HG03342 (cell line): ENCODE results near the gene FANCD2OS.
A peak's percentile ranks its signal among the peaks of the same experiment; 100 is the strongest.
"Not testable (repeated sequence)": the region's sequence is repeated elsewhere in the genome, so short reads cannot be mapped to it uniquely, and the experiment has no call there.

Experiments used
- ATAC-seq: cut with Tn5 transposase; IDR thresholded peaks from one replicate; pipeline ENCODE4 v1.9.1; 2021; ENCODE audit warnings: mild to moderate bottlenecking, moderate library complexity; ENCODE audit not compliant: unreplicated experiment

Gene FANCD2OS, protein sequence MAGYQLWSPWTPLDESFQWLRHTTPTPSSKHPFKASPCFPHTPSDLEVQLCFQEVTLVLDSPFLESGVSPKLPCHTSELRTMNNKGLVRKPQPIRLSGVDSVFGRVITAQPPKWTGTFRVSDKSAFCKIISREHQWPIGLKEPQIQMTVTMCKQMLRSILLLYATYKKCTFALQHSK

DNA sequence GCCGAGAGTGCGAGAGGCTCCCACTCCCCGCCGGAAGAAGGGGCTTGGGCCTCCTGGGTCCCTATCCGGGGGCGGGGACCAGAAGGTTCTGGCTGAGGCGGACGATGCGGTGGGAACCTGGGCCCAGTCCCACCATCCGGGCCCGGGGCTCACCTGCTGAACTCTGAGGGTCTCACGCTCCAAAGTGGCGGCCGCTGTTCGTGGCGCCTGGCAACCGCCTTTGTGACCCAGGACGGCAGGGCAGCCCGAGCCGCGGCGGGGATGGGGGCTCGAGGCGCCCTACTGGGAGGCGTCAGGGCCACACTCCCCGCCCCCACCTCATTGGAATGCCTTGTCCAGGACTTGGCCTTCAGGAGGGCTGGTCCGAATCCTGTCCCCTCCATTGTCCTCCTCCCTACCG, at the start of gene FANCD2OS:
Gene FANCD2OS, minus strand, starts transcription at position 165 of the 400 bp plus-strand sequence. CDS start 3,481 bp downstream, outside the sequence.
- ATAC-seq, result no peak

DNA sequence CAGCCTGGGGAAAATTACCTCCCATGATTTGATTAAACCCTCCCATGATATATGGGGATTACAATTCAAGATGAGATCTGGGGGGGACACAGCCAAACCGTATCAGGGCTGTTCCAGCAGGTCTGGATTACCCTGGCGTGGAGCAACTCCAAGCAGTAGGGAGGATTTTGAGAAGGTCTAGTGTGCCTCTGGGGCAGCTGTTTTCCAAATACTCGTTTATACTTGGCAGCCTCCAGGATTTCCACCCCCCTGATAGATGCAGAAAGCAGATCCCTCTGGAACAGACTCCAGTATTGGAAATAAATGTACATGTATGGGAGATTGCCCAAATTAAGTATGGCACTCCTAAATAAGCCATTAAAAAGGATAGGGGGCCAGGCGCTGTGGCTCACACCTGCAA, 49.0 kb upstream of the FANCD2OS start:
- no peak for ATAC-seq

DNA sequence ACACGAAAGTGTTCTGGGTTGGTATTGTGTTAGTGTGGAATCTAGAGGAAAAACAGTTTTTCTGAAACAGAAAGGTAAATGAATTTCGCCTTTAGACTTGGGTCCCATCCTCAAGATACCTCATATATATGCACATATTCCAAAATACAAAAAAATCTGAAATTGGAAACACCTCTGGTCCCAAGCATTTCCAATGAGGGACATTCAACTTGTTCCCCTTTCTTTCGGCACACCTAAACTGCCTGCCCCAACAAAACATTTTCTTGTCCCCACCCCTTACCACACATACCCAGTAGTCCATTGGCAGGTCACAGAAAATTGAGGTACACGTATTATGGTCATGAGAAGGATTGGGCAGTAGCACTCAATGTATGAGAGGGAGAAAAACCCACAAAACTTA, 47.6 kb upstream of the FANCD2OS start:
- ATAC-seq, result no peak

DNA sequence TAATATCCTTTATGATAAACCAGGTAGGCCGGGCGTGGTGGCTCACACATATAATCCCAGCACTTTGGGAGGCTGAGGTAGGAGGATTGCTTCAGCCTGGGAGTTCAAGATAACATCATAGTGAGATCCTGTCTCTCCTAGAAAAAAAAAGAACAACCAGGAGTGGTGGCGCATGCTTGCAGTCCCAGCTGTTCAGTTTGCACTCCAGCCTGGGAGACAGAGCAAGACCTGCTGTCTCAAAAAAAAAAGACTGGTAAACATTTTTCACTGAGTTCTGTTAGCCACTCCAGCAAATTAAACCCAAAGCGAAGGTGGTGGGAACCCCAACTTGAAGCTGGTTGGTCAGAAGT, 47.0 kb upstream of the FANCD2OS start:
- ATAC-seq, result no peak

DNA sequence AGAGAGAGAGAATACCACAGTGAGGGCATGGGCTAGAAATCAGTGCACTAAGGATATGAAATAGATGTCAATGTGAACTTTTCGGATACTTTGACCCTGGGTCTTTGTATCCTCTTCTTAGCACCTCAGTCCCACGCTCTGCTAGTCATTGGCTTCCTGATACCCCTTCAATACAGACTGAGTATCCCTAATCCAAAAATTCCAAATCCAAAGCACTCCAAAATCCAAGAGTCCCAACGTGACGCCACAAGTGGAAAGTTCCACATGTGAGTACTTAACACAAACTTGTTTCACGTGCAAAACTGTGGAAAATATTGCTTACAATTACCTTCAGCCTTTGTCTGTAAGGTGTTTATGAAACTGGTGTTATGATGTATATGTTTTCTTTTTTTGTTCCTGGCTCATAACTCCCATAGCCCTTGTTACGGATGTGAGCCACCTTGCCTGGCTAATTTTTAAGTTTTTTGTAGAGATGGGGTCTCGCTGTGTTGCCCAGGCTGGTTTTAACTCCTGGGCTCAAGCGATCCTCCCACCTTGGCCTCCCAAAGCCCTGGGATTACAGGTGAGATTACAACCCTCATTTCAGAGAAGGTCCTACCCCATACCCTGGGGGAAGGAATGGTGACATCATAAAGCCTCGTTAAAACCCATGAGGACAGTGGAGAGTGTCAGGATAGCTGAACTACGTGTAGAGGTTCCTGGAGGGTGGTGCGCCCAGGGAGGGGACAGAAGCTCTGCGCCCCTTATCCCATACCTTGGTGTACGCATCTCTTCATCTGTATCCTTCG, 46.5 kb upstream of the FANCD2OS start:
- no peak for ATAC-seq

DNA sequence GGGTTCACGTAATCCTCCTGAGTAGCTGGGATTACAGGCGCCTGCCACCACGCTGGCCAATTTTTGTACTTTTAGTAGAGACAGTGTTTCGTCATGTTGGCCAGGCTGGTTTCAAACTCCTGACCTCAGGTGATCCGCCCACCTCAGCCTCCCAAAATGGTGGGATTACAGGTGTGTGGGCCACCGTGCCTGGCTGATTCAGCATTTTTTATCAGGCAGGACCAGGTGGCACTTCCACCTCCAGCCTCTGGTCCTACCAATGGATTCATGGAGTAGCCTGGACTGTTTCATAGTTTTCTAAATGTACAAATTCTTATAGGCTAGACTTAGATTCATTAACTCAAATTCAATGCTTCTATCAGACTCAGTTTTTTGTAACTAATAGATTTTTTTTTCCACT, 42.9 kb upstream of the FANCD2OS start:
- ATAC-seq, result no peak

DNA sequence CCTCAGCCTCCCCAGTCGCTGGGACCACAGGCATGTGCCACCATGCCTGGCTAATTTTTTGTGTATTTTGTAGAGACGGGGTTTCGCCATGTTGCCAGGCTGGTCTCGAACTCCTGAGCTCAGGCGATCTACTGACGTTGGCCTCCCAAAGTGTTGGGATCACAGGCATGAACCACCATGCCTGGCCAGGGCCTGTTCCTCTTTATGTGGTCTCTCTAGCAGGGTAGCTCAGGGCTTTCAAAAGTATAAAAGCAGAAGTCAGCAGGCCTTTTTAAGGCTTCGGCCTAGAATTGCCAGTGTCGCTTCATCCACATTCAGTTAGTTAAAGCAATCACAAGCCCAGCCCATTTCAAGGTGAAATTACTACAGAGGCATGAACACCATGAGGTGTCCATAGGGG, 41.2 kb upstream of the FANCD2OS start:
- no peak for ATAC-seq

DNA sequence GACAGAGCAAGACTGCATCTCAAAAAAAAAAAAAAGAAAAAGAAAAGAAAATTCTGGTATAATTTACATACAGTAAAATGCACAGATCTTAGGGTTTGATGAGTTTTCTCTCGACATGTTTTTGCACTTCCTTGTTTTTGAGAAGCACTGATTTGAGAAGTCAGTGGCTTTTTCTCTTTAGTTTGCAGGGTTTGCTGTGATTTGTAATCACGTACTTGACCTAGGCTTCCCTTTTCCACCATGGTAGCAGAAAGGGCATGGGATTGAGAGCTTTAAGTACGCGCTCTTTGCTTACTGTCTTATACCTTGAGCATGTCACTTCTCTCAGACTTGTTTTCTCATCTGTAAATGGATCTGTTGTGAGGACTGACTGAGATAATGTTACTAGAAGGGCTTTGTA, 37.6 kb upstream of the FANCD2OS start:
- no peak for ATAC-seq

DNA sequence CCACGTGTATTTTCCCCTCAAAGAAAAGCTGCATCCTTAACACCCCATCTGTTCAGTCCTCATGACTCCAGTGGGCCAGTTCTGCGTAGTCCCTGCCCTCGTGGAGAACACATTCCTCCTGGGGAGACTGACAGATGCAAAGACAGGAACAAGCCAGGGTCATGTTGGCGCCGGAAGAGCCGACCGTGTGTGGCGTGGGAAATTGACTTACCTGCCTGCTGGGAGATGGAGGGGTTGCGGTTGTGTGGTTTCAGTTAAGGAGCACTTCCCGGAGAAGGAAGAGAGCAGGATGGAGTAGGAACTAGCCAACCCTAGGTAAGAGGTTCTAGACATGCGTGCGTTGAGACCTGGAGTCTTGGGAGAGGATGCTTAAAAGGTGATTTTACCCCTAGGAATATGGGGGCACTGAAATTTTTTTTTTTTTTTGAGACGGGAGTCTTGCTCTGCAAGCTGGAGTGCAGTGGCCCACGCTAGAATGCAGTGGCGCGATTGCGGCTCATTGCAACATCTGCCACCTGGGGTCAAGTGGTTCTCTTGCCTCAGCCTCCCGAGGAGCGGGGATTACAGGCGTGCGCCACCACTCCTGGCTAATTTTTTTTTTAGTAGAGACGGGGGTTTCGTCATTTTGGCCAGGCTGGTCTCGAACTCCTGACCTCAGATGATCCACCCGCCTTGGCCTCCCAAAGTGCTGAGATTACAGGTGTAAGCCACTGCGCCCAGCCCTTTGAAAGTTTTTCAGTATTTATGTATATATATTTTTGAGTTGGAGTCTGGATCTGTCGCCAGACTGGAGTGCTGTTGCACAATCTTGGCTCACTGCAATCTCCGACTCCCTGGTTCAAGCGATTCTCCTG, 34.9 kb upstream of the FANCD2OS start:
- no peak for ATAC-seq

DNA sequence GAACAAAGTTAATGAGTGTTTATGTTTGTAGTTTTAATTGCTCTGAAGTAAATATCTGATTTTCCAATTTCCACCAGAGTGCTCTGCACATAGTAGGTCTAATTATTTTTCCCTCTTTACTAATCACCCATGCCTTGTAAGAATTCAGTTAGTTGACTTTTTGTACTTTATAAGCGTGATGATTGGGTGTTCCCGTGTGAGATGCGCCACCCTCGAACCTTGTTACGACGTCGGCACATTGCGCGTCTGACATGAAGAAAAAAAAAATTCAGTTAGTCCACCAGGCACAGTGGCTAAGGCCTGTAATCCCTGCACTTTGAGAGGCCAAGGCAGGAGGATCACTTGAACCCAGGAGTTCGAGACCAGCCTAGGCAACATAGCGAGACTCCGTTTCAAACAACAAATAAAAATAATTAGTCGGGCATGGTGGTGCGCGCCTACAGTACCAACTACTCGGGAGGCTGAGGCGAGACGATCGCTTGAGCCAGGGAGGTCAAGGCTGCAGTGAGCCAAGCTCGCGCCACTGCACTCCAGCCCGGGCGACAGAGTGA, 33.0 kb upstream of the FANCD2OS start:
- no peak for ATAC-seq

DNA sequence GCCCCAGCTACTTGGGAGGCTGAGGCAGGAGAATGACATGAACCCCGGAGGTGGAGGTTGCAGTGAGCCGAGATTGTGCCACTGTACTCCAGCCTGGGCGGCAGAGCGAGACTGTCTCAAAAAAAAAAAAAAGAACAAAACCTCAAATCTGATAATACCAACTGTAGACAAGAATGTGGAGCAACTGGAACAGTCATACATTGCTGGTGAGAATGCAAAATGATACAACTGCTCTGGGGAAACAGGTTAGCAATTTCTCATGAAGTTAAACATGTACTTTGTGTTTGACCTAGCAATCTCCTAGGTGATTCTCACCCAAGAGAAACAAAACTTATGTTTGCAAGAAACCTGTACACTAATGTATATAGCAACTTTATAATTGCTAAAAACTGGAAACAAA, 29.1 kb upstream of the FANCD2OS start:
- ATAC-seq, result no peak

DNA sequence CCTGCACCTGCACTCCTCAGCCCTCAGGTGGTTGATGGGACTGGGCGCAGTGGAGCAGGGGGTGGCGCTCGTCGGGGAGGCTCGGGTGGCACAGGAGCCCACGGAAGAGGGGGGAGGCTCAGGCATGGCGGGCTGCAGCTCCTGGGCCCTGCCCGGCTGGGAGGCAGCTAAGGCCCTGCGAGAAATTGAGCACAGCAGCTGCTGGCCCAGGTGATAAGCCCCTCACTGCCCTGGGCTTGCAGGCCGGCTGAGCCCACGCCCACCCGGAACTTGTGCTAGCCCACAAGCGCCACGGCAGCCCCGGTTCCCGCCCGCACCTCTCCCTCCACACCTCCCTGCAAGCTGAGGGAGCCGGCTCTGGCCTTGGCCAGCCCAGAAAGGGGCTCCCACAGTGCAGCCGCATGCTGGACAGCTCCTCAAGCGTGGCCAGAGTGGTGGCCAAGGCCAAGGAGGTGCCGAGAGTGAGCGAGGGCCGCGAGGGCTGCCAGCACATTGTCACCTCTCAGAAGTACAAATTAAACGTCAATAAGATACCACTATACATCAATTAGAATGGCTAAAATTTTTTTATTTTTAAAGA, 28.5 kb upstream of the FANCD2OS start:
- no peak for ATAC-seq

DNA sequence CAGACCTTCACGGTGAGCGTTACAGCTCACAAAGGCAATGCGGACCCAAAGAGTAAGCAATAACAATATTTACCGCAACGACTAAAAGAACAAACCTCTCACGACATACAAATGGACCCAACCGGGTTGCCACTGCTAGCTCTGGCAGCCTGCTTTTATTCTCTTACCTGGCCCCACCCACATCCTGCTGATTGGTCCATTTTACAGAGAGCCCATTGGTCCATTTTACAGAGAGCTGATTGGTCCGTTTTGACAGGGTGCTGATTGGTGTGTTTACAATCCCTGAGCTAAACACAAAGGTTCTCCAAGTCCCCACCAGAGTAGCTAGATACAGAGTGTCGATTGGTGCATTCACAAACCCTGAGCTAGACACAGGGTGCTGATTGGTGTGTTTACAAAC, 27.8 kb upstream of the FANCD2OS start:
- ATAC-seq, result not testable (repeated sequence)

DNA sequence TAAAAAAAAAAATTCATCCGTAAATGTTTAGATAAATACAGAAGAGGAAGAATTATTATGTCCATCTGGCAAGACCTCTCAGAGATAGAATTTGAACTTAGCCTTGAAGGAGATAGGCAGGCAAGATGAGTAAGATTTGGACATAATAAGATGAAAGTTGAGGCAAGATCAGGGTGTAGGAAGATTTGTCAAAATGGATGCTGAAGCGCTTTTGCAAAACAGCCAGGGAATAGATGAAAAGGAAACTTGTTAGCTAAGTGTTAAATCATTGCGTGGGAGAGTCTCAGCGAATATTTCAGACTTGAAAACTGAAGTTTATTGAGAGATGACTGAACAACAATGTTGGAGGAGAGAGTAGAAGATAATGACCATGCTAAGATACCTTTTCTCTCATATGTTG, 14.7 kb upstream of the FANCD2OS start:
- ATAC-seq, result no peak

DNA sequence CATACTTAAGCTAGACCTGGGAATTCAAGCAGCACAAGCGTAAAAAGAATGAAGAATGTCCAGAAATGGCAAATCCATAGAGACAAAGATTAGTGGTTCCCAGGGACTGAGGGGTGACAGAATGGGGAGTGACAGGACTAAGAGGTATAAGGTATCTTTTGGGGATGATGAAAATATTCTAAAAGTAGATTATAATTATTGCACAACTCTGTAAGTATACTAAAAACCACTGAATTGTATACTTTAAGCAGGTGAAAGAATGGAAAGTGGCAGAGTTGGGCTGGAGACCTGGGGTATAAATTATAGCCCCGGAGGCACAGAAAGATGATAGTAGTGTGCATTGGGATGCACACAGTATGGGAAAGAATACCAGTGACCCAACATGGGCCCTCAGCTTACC, 13.0 kb upstream of the FANCD2OS start:
- no peak for ATAC-seq

DNA sequence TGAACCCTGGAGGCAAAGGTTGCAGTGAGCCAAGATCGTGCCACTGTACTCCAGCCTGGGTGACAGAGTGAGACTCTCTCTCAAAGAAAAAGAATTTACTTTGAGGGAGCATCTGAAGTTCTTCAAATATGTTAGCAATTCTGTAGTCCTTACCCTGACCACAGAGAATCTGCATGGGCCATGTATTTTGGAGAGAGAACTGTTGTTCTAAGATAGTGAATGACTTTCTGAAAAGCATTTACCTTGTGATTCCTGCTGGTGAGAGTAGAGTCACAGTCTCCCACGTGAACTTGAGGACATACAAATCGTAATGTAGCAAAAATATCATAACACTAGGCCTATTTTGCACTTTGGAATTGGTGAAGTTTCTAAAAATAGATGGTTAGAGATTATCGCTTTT, 11.3 kb upstream of the FANCD2OS start:
- ATAC-seq, result no peak

DNA sequence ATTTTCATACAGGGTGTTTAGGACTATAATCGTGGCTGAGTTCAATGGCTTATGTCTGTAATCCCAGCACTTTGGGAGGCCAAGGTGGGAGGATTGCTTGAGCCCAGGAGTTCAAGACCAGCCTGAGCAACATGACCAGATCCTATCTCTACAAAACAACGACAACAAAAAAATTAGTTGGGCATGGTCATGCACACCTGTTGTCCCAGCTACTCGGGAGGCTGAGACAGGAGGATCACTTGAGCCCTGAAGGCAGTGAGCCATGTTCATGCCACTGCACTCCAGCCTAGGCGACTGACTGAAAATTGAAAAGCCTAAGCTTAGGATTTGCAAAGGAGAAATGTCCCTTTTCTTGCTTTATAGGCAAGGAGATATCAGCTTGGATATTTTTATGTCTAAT, 8.9 kb upstream of the FANCD2OS start:
- no peak for ATAC-seq

DNA sequence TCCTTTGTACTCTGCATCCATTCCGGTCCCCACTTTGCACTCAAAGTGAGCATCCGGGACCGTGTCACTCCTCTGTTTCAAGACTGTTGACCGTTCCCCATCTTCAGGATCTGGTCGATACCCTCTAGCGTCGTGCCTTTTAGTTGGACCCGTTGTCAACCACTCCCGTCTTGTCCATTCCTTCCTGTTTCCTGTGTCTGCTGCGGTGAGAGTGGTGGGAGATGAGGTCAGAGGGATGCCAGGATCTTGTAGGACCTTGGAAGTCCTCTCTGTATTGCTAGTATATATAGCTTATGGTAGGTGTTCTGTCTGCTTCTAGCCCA, 8.0 kb upstream of the FANCD2OS start:
- peak; percentile 27 for ATAC-seq

DNA sequence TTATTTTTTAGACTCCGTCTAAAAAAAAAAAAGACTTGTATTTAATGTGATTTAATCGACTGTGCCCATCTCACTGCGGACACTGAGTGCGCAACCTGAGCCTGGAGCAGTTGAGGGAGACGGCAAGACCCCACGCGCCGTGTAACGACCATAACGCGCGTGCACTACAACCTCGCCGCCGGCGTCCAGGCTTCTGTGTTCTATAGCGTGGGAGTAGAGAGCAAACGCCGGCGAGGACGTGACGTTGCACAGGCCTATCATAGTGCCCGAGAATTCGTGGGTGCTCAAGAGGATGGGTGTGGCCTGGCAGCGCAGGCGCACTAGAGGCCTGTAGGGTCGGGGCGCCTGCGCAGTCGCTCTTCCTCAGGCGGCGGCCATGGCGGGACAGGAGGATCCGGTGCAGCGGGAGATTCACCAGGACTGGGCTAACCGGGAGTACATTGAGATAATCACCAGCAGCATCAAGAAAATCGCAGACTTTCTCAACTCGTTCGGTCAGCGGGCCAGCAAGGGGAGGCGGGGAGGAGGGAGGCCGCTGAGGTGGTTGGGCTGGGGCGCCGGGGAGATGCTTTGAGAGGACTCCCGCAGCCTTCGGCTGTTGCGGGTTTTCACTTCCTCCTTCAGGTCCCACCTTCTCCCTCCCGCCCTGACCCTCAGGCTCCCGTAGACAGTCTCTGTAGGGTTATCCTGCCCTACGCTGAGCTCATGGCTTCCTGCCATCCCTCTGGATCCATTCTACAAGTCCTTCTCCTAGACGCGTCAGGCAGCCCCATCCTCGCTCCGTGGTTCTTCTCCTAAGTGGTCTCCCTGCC, 7.5 kb upstream of the FANCD2OS start, which contains the start of gene BRK1:
Gene BRK1, plus strand, starts transcription at position 350 of the 812 bp plus-strand sequence. Its CDS starts 27 bp downstream, at position 377.
- peak; percentile 95 for ATAC-seq

DNA sequence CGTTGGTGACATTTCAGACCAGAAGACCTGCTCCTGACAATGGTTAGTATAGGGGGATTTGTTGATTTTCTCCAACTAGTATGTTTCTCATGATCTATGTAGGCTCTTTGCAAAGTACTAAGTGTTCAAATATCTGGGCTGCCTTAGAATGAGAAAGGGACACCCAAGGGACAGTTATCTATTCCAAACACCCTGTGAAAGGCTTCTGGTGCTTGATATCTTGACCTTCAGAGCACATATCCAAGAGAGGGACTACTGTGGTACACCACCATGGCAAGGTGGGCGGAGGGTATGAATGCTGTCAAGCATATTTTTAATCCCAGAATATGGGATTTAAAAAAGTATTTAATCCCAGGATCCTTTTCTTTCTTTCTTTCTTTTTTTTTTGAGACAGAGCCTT, 1.1 kb downstream of the FANCD2OS start:
- no peak for ATAC-seq
